NCI-H187 (cell line): ENCODE measurements around the gene DEUP1.
"Not testable (repeated sequence)": the region's sequence is repeated elsewhere in the genome, so short reads cannot be mapped to it uniquely, and the experiment has no call there.

Experiments used
- DNase-seq, 2 experiments: peaks; one replicate each; lab custom pipeline; 2025; lab: John Stamatoyannopoulos, UW

Gene DEUP1

GRCh38 chr11:93359396-93359795 is 28.9 kb downstream of the DEUP1 start:
- no peak for DNase-seq

GRCh38 chr11:93361435-93361834 is 30.9 kb downstream of the DEUP1 start:
- no peak for DNase-seq

- DNase-seq, result no peak
These were observed 37.5 kb downstream of the DEUP1 start for GRCh38 chr11:93368022-93368421.

GRCh38 chr11:93370260-93370659 is 39.7 kb downstream of the DEUP1 start:
- no peak for DNase-seq

- DNase-seq, result no peak
These were observed 59.2 kb downstream of the DEUP1 start for GRCh38 chr11:93389737-93390136.

- DNase-seq, result no peak
These were observed 62.3 kb downstream of the DEUP1 start for GRCh38 chr11:93392867-93393266.

- DNase-seq, result no peak
These were observed 62.8 kb downstream of the DEUP1 start for GRCh38 chr11:93393386-93393785.

GRCh38 chr11:93394488-93394887 is 63.9 kb downstream of the DEUP1 start:
- DNase-seq, result no peak

GRCh38 chr11:93396316-93396715 is 65.8 kb downstream of the DEUP1 start:
- no peak for DNase-seq

- DNase-seq, result no peak
These were observed 73.4 kb downstream of the DEUP1 start for GRCh38 chr11:93403930-93404329.

GRCh38 chr11:93407777-93408401 is 77.3 kb downstream of the DEUP1 start:
- DNase-seq, result no peak

- no peak for DNase-seq
These were observed 79.9 kb downstream of the DEUP1 start for GRCh38 chr11:93410441-93410840.

GRCh38 chr11:93411705-93412104 is 81.2 kb downstream of the DEUP1 start:
- DNase-seq, result no peak

GRCh38 chr11:93432247-93432646 is 101.7 kb downstream of the DEUP1 start:
- no peak for DNase-seq

GRCh38 chr11:93443232-93443631 is 112.7 kb downstream of the DEUP1 start:
- not testable (repeated sequence) for DNase-seq

GRCh38 chr11:93444617-93445073 is 114.1 kb downstream of the DEUP1 start:
- DNase-seq, result peak; percentile 70 to 74

- DNase-seq, result no peak
These were observed 127.7 kb downstream of the DEUP1 start for GRCh38 chr11:93458286-93458685.

- DNase-seq, result not testable (repeated sequence)
These were observed 133.1 kb downstream of the DEUP1 start for GRCh38 chr11:93463666-93464065.

- no peak for DNase-seq
These were observed 134.5 kb downstream of the DEUP1 start for GRCh38 chr11:93464927-93465540.

- DNase-seq, result no peak
These were observed 136.5 kb downstream of the DEUP1 start for GRCh38 chr11:93467054-93467453.

GRCh38 chr11:93468290-93468689 is 137.7 kb downstream of the DEUP1 start:
- DNase-seq, result no peak

GRCh38 chr11:93474123-93474522 is 143.6 kb downstream of the DEUP1 start:
- no peak for DNase-seq

- no peak for DNase-seq
These were observed 146.3 kb downstream of the DEUP1 start for GRCh38 chr11:93476796-93477195.

- no peak for DNase-seq
These were observed 147.2 kb downstream of the DEUP1 start for GRCh38 chr11:93477684-93478234.
